Mesendoderm (in vitro differentiated cells): ENCODE measurements around the gene UFD1.

ENCODE experiments used
- DNase-seq: peaks from one replicate; pipeline ENCODE4 v3.0.0; 2013
- H2AK5ac ChIP-seq: 2 replicates; pipeline ENCODE4 v1.6.1; 2013; ENCODE audit warnings: low read length, inconsistent platforms
- H2BK120ac ChIP-seq: 2 replicates; pipeline ENCODE4 v1.6.1; 2013; ENCODE audit warnings: low read depth, mild to moderate bottlenecking, low read length, moderate library complexity, mixed read lengths
- H2BK15ac ChIP-seq: replicated peaks from 2 replicates; pipeline ENCODE4 v1.6.1; 2013; ENCODE audit warnings: low read depth, mild to moderate bottlenecking, moderate library complexity
- H2BK5ac ChIP-seq: 2 replicates; pipeline ENCODE4 v1.6.1; 2013; ENCODE audit warnings: low read length, inconsistent platforms
- H3K18ac ChIP-seq: 2 replicates; pipeline ENCODE4 v1.6.1; 2013; ENCODE audit warnings: mild to moderate bottlenecking, low read length, mixed read lengths
- H3K23ac ChIP-seq: one replicate; pipeline ENCODE4 v1.6.1; 2013; ENCODE audit warnings: low read length
- H3K27ac ChIP-seq: 2 replicates; pipeline ENCODE4 v1.5.1; 2013; ENCODE audit warnings: low read depth, mild to moderate bottlenecking, inconsistent platforms, low read length, moderate library complexity
- H3K27me3 ChIP-seq: 2 replicates; pipeline ENCODE4 v1.6.1; 2013; ENCODE audit warnings: low read length, control low read depth, mild to moderate bottlenecking, inconsistent platforms; ENCODE audit not compliant: insufficient read depth, poor library complexity
- H3K36me3 ChIP-seq: 2 replicates; pipeline ENCODE4 v1.6.1; 2013; ENCODE audit warnings: low read length, inconsistent platforms; ENCODE audit not compliant: control insufficient read depth, insufficient read depth
- H3K4ac ChIP-seq: one replicate; pipeline ENCODE4 v1.6.1; 2013; ENCODE audit warnings: low read depth, mild to moderate bottlenecking, low read length, moderate library complexity
- H3K4me1 ChIP-seq: 2 replicates; pipeline ENCODE4 v1.6.1; 2013; ENCODE audit warnings: low read depth, low read length, inconsistent platforms; ENCODE audit not compliant: control insufficient read depth
- H3K4me2 ChIP-seq: 2 replicates; pipeline ENCODE4 v1.6.1; 2013; ENCODE audit warnings: low read length
- H3K4me3 ChIP-seq: 2 replicates; pipeline ENCODE4 v1.5.1; 2013; ENCODE audit warnings: mild to moderate bottlenecking, low read length
- H3K56ac ChIP-seq: one replicate; pipeline ENCODE4 v1.6.1; 2013; ENCODE audit warnings: low read length
- H3K79me1 ChIP-seq: 2 replicates; pipeline ENCODE4 v1.6.1; 2013; ENCODE audit warnings: low read length, inconsistent platforms
- H3K79me2 ChIP-seq: 2 replicates; pipeline ENCODE4 v1.6.1; 2013; ENCODE audit warnings: mild to moderate bottlenecking, low read length; ENCODE audit not compliant: control insufficient read depth, insufficient read depth
- H3K9ac ChIP-seq: 2 replicates; pipeline ENCODE4 v1.6.1; 2013; ENCODE audit warnings: low read length, inconsistent platforms
- H4K5ac ChIP-seq: one replicate; pipeline ENCODE4 v1.6.1; 2013; ENCODE audit warnings: low read length
- H4K8ac ChIP-seq: one replicate; pipeline ENCODE4 v1.6.1; 2013; ENCODE audit warnings: low read depth, mild to moderate bottlenecking, control low read depth, low read length, moderate library complexity
- WGBS: extraction: QIAGEN DNeasy Blood & Tissue Kit; methylation state at CpG from one replicate; pipeline ENCODE4 v1.1.7; 2013; ENCODE audit warnings: low lambda C conversion rate, missing lambda C conversion rate; ENCODE audit not compliant: insufficient coverage; ENCODE audit errors: extremely low coverage; 5-methylcytosine and 5-hydroxymethylcytosine counted together

UFD1 gene

GRCh38 chr22:19401483-19401882 lies 77.5 kb downstream of the UFD1 start:
- H3K36me3 ChIP-seq: peaks cover 8% of the 10 kb centered on the region

DNA sequence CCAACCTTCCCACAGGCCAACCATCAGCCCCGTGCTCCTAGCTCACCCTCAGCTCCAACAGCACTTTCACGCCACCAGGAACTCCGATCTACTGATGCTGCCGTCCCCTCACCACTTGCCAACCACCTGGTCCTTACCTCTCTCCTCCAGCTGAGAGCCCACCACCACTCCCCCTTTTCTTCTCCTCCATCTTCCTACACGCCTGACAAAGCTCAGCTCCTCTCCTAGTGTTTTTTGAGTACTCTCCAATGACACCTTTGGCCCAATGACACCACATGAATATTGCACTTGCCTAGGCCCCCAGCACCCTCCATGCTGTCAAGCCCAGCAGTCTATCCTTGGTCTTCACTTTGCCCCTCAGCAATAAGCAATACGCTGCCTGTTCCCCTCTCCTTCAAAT lies 78.1 kb downstream of the UFD1 start:
- H3K27ac ChIP-seq: no peak overlapping the region
- H3K4ac ChIP-seq: no peak overlapping the region
- H4K8ac ChIP-seq: no peak overlapping the region
- no peak overlapping the region for H3K23ac ChIP-seq
- no peak overlapping the region for H3K18ac ChIP-seq
- H3K27me3 ChIP-seq: no peaks in the 10 kb centered on the region
- H2AK5ac ChIP-seq: no peak overlapping the region
- no peak overlapping the region for H3K56ac ChIP-seq
- H3K79me2 ChIP-seq: no peaks in the 10 kb centered on the region
- WGBS: no CpG with 5 or more reads among the region's 6 CpGs
- H3K79me1 ChIP-seq: peaks cover 3% of the 10 kb centered on the region
- peaks cover 8% of the 10 kb centered on the region for H3K36me3 ChIP-seq
- DNase-seq: no peak
- H3K9ac ChIP-seq: no peak overlapping the region
- no peak overlapping the region for H3K4me3 ChIP-seq
- H2BK5ac ChIP-seq: no peak overlapping the region
- no peak overlapping the region for H3K4me2 ChIP-seq
- no peak overlapping the region for H4K5ac ChIP-seq
- no peak overlapping the region for H2BK15ac ChIP-seq
- H2BK120ac ChIP-seq: no peak overlapping the region
- H3K4me1 ChIP-seq: no peaks in the 10 kb centered on the region

More at GRCh38 chr22:19401483-19401882, 77.5 kb downstream of the UFD1 start:
- Histone ChIP-seq H3K18ac (no peak overlapping the region), H3K4me2 (no peak overlapping the region), H2AK5ac (no peak overlapping the region), H2BK120ac (no peak overlapping the region), H4K5ac (no peak overlapping the region), H3K27ac (no peak overlapping the region), H3K79me1 (peaks cover 3% of the 10 kb centered on the region), H3K4me3 (no peak overlapping the region), H3K23ac (no peak overlapping the region), H2BK15ac (no peak overlapping the region), H3K79me2 (no peaks in the 10 kb centered on the region), H3K9ac (no peak overlapping the region), H4K8ac (no peak overlapping the region), H3K56ac (no peak overlapping the region), H3K4me1 (no peaks in the 10 kb centered on the region), H3K4ac (no peak overlapping the region), H3K27me3 (no peaks in the 10 kb centered on the region), H2BK5ac (no peak overlapping the region)
- no CpG with 5 or more reads among the region's 4 CpGs for WGBS
- no peak for DNase-seq
